ENCODE results near the gene TMEM8B.

The TMEM8B gene

DNA sequence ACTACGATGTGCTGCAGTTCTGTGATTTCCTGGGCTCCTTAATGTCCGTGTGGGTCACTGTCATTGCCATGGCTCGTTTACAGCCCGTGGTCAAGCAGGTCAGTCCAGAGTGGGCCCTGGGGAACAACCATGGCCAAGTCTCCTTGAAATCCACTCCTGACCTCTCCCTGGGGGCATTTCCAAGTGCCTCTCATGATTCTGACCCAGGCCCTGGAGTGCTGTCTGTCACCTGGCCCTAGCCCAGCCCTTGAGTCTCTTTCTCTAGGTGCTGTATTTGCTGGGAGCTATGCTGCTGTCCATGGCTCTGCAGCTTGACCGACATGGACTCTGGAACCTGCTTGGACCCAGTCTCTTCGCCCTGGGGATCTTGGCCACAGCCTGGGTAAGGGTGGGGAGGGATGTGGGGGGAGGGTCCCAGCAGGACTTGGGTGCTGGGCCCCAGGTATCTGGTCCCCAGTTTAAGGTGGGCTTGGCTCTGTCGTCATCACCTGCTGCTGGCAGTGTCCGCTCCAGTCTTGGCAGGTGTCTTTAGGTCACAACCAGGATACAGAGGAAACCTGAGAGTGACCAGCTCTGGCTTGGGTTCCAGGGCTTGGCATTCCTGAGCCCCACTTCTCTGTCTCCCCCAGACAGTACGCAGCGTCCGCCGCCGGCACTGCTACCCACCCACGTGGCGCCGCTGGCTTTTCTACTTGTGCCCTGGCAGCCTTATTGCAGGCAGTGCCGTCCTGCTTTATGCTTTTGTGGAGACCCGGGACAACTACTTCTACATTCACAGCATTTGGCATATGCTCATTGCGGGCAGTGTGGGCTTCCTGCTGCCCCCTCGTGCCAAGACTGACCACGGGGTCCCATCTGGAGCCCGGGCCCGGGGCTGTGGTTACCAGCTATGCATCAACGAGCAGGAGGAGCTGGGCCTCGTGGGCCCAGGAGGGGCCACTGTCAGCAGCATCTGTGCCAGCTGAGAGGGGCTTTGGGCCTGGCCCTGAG lies 24.1 kb downstream of the TMEM8B start:
- TF ChIP-seq, protein P1, sequence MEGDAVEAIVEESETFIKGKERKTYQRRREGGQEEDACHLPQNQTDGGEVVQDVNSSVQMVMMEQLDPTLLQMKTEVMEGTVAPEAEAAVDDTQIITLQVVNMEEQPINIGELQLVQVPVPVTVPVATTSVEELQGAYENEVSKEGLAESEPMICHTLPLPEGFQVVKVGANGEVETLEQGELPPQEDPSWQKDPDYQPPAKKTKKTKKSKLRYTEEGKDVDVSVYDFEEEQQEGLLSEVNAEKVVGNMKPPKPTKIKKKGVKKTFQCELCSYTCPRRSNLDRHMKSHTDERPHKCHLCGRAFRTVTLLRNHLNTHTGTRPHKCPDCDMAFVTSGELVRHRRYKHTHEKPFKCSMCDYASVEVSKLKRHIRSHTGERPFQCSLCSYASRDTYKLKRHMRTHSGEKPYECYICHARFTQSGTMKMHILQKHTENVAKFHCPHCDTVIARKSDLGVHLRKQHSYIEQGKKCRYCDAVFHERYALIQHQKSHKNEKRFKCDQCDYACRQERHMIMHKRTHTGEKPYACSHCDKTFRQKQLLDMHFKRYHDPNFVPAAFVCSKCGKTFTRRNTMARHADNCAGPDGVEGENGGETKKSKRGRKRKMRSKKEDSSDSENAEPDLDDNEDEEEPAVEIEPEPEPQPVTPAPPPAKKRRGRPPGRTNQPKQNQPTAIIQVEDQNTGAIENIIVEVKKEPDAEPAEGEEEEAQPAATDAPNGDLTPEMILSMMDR (IDR thresholded peaks at IDR 0.05; ENCODE audit: extremely low read depth, missing control alignments) = no peak
- no peak for DNase-seq (ENCODE audit: low spot score)

DNA sequence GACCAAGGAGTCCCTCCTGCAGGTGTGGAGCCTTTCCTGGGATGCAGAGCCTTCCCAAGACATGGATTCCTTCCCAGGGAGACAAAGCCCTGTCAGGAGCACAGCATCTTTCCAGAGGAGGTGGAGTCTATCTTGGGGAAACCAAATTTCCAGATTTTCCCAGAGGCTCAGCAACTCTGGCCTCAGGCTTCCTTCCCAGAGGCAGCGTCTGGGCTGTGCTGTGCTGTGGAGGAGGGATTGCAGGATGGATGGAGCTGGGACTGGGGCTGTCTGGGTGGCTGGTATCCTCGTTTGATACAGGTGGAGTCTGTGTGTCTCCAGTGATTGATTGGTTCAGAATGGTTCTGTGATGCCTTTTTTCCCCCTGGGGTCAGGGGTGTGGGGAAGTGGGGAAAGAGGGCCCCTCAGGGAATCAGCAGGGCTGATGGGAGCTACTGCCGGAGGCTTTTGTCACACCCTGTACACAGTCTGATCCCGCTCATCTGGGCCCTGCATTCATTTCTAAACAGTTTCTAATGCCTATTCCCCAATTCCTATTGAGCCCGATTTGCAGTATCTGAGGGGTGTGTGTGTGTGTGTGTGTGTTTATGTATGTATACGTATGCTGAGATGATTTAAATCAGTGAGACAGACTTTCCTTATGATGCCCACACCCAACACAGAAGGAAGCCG lies 25.2 kb downstream of the TMEM8B start:
- no peak for DNase-seq (ENCODE audit: low spot score)
- TF ChIP-seq, protein P1 (IDR thresholded peaks at IDR 0.05; ENCODE audit: extremely low read depth, missing control alignments) = no peak

DNA sequence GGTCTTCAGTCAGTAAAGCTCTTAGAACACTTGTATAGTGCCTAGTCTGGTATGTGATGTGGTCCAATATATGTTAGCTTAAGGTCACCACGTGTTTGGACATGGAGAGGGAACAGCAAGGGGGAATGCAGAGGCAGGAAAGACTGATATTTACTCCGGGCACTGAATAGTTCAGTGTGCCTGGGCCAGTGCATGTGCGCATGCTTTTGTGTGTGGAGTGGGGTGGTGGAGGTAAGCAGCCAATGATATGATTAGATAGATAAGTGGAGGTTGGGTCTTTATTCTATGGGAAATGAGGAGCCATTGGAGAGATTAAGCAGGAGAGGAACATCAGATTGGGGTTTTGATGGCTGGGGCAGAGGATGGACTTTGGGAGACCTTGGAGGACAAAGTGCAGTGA lies 27.2 kb downstream of the TMEM8B start:
- TF ChIP-seq, protein P1 (IDR thresholded peaks at IDR 0.05; ENCODE audit: extremely low read depth, missing control alignments) = no peak
- no peak for DNase-seq (ENCODE audit: low spot score)

DNA sequence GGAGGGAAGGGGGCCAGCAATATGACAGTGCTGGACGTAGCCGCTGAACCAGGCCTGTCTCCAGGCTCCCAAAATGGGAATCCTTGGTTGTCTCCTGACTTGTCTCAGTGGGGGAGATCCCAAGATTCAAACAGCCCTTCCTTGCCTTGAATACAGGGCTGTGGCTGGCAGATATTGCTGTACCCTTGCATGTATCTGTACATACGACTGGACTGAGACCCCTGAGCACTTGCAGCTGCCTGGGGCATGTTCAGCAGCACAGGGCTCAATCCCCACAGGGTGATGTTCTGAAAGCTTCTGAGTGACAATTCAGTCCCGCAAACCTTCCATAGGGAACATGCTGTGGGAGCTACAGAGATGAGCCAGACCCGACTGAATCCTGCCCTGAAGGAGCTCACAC lies 27.9 kb downstream of the TMEM8B start:
- TF ChIP-seq, protein P1 (IDR thresholded peaks at IDR 0.05; ENCODE audit: extremely low read depth, missing control alignments) = no peak
- no peak for DNase-seq (ENCODE audit: low spot score)

DNA sequence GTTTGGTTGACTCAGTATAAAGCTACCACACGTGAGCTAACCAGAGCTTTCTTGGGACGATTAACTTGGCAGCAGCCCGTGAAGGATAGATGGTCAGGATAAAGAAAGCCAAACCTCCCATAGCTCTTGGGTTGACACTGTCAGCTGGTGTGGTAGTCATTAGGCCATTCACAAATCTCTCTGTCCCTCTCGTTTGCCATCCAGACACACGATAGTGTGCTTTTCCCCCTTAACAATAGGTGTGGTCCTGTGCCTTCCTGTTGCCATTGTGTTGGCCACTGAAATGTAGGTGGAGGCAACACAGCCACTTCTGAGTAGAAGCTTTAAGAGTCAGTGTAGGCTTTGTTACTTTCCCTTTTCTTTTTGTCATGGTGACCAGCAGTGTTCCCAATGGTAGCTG lies 29.4 kb downstream of the TMEM8B start:
- TF ChIP-seq, protein P1 (IDR thresholded peaks at IDR 0.05; ENCODE audit: extremely low read depth, missing control alignments) = no peak
- no peak for DNase-seq (ENCODE audit: low spot score)

DNA sequence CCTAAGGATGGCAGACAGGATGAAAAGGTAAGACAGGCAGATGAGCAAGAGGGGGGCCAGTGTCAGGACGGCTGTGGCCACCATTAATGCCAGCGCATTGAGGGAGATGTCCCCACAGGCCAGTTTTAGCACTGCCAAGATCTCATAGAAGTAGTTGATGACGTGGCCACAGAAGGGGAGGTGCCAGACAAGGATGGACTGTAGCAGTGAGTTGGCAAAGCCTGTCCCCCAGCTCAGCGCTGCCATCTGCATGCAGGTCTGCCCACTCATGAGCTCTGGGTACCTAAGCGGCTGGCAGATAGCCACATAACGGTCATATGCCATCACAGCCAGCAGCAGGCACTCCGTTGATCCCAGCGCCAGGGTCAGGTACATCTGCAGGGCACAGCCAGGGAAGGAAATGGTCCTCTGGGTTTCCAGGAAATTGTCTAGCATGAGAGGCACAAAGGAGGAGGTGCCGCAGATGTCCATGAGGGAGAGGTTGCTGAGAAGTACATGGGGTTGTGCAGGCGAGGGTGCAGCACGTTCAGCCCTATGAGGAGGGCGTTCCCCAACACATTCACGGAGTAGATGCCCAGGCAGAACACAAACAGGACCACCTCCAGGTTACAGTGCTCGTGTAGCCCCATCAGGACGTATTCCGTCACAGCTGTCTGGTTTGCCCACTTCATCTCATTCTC lies 30.4 kb downstream of the TMEM8B start:
- TF ChIP-seq, protein P1 (IDR thresholded peaks at IDR 0.05; ENCODE audit: extremely low read depth, missing control alignments) = no peak
- no peak for DNase-seq (ENCODE audit: low spot score)

DNA sequence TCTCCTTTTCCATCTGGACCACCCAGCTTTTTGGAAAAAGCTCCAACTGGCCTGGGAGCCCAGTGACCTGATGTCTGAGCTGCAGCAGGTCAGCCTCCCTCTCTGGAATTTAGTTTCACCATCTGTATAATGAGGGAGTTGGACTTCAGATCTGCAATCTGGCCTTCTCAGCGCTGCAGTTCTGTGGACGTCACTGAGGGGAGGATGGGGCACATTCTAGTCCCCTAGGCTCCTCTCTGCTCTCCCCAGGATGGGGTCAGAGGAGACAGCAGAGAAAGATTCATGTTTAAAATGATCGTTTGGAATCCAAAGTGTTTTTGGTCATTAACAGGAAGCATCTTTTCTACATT lies 30.9 kb downstream of the TMEM8B start:
- TF ChIP-seq, protein P1 (IDR thresholded peaks at IDR 0.05; ENCODE audit: extremely low read depth, missing control alignments) = no peak
- DNase-seq (ENCODE audit: low spot score) = no peak

All from GM20000 (cell line).